HG03095 (cell line): ENCODE results near the gene RYR3.

ENCODE experiments used
- ATAC-seq: cut with Tn5 transposase; IDR thresholded peaks from one replicate; pipeline ENCODE4 v1.9.1; 2021; ENCODE audit warnings: moderate library complexity; ENCODE audit not compliant: unreplicated experiment

The RYR3 gene

GRCh38 chr15:33378866-33379480 lies 68.2 kb downstream of the RYR3 start:
- no peak for ATAC-seq

GRCh38 chr15:33380406-33380805 lies 69.6 kb downstream of the RYR3 start:
- ATAC-seq = no peak

DNA sequence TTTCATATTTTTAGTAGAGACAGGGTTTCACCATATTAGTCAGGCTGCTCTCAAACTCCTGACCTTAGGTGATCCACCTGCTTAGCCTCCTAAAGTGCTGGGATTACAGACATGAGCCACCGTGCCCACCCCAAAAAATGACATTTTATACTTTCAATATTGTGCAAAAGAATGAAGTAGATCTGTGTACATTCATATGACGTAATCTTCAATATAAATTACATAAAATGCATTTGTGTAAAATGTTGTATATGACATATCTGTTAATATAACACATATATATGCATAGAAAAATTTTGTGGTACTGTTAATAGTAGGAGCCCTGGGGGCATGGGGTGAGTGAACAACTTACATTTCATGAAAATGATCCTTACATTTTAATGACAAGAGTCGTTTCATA lies 71.7 kb downstream of the RYR3 start:
- no peak for ATAC-seq

DNA sequence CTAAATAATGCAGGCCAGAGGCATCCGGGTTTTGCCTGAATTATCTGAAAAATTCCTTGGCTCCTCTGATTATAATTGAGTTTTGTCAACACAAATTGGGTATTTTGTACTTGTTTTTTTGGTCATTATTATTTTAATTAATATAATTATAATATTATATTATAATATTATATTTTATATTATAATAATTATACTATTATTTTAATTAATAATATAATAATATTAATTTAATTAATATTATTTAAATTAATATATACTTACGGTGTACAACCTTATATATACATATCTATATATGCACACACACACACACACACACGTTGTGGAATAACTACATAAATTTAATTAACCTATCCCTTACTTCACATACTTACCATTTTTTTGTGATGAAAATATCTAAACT lies 73.5 kb downstream of the RYR3 start:
- ATAC-seq = no peak

GRCh38 chr15:33392453-33392852 lies 81.7 kb downstream of the RYR3 start:
- no peak for ATAC-seq

DNA sequence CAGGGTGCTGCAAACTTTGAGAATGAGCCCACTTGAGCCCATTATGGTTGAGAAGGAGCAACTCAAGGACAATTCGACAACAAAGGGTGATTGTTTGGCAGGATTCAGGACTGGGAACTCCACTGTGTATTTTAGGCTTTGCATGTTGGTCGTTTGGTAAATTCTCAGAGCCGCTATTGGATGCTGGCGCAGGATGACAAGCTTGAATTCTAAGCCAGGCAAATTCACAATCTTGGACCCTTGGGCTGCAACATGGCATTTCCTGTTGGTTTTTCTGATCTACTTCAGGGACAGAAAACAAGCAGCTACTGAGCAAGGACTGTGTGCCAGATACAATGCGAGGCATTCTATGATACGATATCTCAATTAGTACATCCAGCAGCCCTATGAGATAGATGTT lies 82.8 kb downstream of the RYR3 start:
- ATAC-seq = no peak

GRCh38 chr15:33395321-33395720 lies 84.6 kb downstream of the RYR3 start:
- no peak for ATAC-seq

DNA sequence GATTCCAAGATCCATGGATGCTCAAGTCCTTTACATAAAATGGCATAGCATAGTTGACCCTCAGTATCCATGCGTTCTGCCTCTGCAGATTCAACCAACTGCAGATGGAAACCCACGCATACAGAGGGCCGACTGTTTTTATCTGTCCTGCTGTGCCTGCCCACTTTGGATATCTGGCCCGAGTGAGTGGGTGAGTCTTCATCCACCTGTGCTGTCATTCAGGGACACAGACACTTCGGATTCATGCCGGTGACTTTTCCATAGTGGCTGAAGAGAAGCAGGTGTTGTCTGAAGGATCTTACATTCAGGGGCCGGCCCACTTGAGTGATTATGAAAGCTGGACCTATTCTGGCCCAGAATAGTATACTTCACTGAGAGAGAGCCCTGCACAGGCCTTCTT lies 85.1 kb downstream of the RYR3 start:
- ATAC-seq = no peak

DNA sequence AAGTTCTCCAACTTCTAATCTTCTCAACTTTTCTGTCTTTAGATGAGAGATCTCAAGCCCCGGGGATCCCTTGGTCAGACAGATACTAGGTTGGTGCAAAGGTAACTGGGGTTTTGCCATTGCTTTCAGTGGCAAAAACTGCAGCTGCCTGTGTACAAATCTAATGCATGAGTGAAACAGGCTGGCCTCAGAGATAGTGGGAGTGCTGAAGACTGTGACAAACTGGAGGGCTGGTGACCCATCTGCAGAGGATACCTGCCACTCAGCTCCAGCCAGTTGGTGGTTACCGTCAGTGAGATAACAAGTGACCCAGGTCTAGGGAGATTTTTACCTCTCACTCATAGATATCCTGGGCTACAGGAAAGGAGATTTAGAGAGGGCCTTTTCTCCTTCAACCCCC lies 85.7 kb downstream of the RYR3 start:
- no peak for ATAC-seq

- ATAC-seq = no peak
Measured at GRCh38 chr15:33398555-33398954, 87.8 kb downstream of the RYR3 start.

DNA sequence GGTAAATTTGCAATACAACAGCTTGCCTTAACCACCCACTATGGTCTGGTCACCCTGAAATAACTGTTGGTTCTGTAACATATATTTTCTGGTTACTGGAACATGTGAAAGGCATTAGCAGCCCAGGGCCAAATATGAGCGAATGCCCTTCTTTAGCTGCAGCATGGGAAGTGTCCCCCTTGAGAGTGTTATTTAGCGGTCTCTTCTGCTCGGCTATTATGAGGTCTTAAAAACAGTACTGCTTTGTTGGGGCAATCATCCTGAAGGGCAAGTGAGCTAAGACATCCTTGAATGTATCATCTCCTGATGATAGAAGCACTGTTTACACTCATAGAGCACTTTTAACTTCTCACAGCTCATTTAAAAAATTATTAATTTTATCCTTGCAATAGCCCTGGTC lies 90.2 kb downstream of the RYR3 start:
- no peak for ATAC-seq

- no peak for ATAC-seq
Measured at GRCh38 chr15:33402600-33402999, 91.8 kb downstream of the RYR3 start.

GRCh38 chr15:33405096-33405495 lies 94.3 kb downstream of the RYR3 start:
- ATAC-seq = no peak

- no peak for ATAC-seq
Measured at GRCh38 chr15:33411596-33412540, 101.1 kb downstream of the RYR3 start.

GRCh38 chr15:33419701-33420100 lies 108.9 kb downstream of the RYR3 start:
- ATAC-seq = no peak

GRCh38 chr15:33424025-33424424 lies 113.3 kb downstream of the RYR3 start:
- ATAC-seq = no peak

GRCh38 chr15:33425142-33425541 lies 114.4 kb downstream of the RYR3 start:
- ATAC-seq = no peak

DNA sequence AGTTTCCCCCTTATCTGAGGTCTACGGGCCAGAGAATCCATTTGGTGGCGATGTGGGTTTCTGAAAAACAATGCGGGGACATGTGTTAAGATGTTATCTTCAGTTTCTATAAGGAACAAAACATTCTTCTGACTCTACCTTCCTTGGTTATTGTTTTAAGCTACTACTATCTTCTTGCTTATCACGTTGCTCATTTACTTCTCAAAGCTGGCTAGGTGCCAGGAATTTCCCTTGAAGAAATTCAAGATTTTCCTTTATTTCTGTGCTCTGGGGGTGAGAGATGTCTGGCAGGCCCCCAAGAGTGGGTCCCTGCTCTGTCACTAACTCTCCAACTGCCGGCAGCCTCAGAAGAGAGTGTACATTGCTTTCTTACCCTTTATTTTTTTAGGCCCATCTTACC lies 119.8 kb downstream of the RYR3 start:
- no peak for ATAC-seq

- ATAC-seq = no peak
Measured at GRCh38 chr15:33433821-33434220, 123.1 kb downstream of the RYR3 start.

- no peak for ATAC-seq
Measured at GRCh38 chr15:33438396-33438795, 127.6 kb downstream of the RYR3 start.

DNA sequence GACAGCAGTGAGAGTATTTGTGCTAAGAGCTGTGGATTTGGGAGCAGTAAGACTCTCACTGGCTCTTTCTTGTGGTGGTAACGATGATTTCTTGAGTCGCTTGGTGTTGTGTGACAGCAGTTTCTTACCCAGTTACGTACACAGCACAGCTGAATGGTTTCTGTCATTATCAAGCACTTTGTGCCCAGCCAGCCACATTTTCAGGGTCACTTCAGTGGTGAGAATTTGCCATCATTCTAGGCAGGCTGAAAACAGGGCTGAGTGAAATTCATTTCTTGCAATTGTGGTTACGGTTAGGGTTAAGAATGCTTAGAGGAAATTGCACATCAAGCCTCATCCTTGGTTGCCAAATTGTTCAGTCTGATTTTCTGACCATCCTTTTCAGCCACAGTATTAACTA lies 130.1 kb downstream of the RYR3 start:
- no peak for ATAC-seq

DNA sequence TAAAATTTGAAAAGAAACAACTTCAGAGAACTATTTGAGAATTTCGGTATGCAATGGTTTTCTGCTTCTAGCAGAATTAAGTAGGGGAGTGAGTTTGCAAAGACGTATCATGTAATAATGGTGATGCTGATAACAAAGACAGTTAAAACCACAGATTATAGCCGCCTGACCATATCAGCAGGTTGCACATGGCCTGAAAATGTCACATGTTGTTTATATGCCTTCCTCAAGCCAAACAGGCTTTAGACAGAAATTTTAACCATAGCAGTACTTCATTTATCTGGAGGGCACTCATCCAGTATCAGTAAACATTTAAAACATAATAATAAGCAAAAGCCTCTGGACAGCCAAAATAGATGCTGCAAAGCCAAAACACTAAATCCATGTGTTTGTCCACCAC lies 131.7 kb downstream of the RYR3 start:
- no peak for ATAC-seq
